GM12873 (cell line): Measurements from ENCODE around the gene AKR1A1.

Experiments
- CTCF ChIP-seq: IDR thresholded peaks from 2 replicates; pipeline ENCODE4 v1.5.1; 2012; ENCODE audit warnings: low read depth, mild to moderate bottlenecking, moderate library complexity, low read length, control low read depth; ENCODE audit not compliant: insufficient read depth; ENCODE audit errors: missing control alignments

Gene AKR1A1

GRCh38 chr1:45551684-45552083 is 1.1 kb downstream of the AKR1A1 start:
- TF ChIP-seq CTCF = no peak

- no peak for TF ChIP-seq CTCF
These were observed 1.7 kb downstream of the AKR1A1 start for GRCh38 chr1:45552331-45552730.

GRCh38 chr1:45554198-45554597 is 3.6 kb downstream of the AKR1A1 start:
- no peak for TF ChIP-seq CTCF

GRCh38 chr1:45557422-45557944 is 6.9 kb downstream of the AKR1A1 start:
- TF ChIP-seq CTCF = no peak

- no peak for TF ChIP-seq CTCF
These were observed 13.2 kb downstream of the AKR1A1 start for GRCh38 chr1:45563843-45564242.

GRCh38 chr1:45566722-45567121 is 16.1 kb downstream of the AKR1A1 start:
- TF ChIP-seq CTCF = no peak

GRCh38 chr1:45567911-45568310 is 17.3 kb downstream of the AKR1A1 start:
- TF ChIP-seq CTCF = no peak
